Activated naive CD8-positive, alpha-beta T cell treated with anti-CD3 and anti-CD28 coated beads for 36 hours (primary cell): ENCODE data around the gene ATP5F1E. TPM values are rescaled to one million over a fixed set of nuclear protein-coding genes. Genes with fewer than 3 reads are reported as not detected.
A peak's percentile ranks its signal among the peaks of the same experiment; 100 is the strongest.
"Not testable (repeated sequence)": the region's sequence is repeated elsewhere in the genome, so short reads cannot be mapped to it uniquely, and the experiment has no call there.

Experiments used
- DNase-seq: peaks from one replicate; pipeline ENCODE4 v3.0.0; 2021
- H3K27ac Mint-ChIP-seq: one replicate; pipeline ENCODE4 v1.8.0; 2022; ENCODE audit warnings: mild to moderate bottlenecking, moderate library complexity, mixed read lengths
- H3K27me3 Mint-ChIP-seq: one replicate; pipeline ENCODE4 v1.8.0; 2022; ENCODE audit warnings: mild to moderate bottlenecking, mixed read lengths
- H3K36me3 Mint-ChIP-seq: one replicate; pipeline ENCODE4 v1.8.0; 2021; ENCODE audit warnings: mild to moderate bottlenecking, mixed read lengths
- H3K4me1 Mint-ChIP-seq: one replicate; pipeline ENCODE4 v1.8.0; 2021; ENCODE audit warnings: mixed read lengths
- H3K4me3 Mint-ChIP-seq: one replicate; pipeline ENCODE4 v1.8.0; 2022; ENCODE audit warnings: mild to moderate bottlenecking, moderate library complexity, mixed read lengths
- H3K9me3 Mint-ChIP-seq: one replicate; pipeline ENCODE4 v1.8.0; 2022; ENCODE audit warnings: mixed read lengths
- total RNA-seq, 2 experiments: library from RNA; stranded (reverse); gene quantifications; one replicate each; pipeline ENCODE4 v1.2.3, GENCODE V29; 2021

Gene ATP5F1E
- total RNA-seq, 2 experiments from 2014 or later = 83.0 to 84.4 TPM

GRCh38 chr20:59017493-59018231 is 14.5 kb downstream of the ATP5F1E start:
- no peak for DNase-seq
- Mint-ChIP-seq H3K9me3 (no peaks in the 10 kb centered on the region), H3K27ac (no peak overlapping the region), H3K27me3 (no peaks in the 10 kb centered on the region), H3K4me1 (peaks cover 30% of the 10 kb centered on the region), H3K4me3 (no peak overlapping the region), H3K36me3 (peaks cover 5% of the 10 kb centered on the region)

GRCh38 chr20:59016795-59017492 is 15.2 kb downstream of the ATP5F1E start:
- H3K36me3 Mint-ChIP-seq = no peaks in the 10 kb centered on the region
- DNase-seq = no peak
- no peak overlapping the region for H3K27ac Mint-ChIP-seq
- no peaks in the 10 kb centered on the region for H3K9me3 Mint-ChIP-seq
- peaks cover 28% of the 10 kb centered on the region for H3K4me1 Mint-ChIP-seq
- no peak overlapping the region for H3K4me3 Mint-ChIP-seq
- no peaks in the 10 kb centered on the region for H3K27me3 Mint-ChIP-seq

- H3K4me1 Mint-ChIP-seq = peaks cover 34% of the 10 kb centered on the region
- no peaks in the 10 kb centered on the region for H3K9me3 Mint-ChIP-seq
- no peaks in the 10 kb centered on the region for H3K36me3 Mint-ChIP-seq
- H3K27me3 Mint-ChIP-seq = no peaks in the 10 kb centered on the region
- DNase-seq = no peak
- no peak overlapping the region for H3K4me3 Mint-ChIP-seq
- peak overlapping the region; percentile 26 for H3K27ac Mint-ChIP-seq
These were observed 16.1 kb downstream of the ATP5F1E start for GRCh38 chr20:59015812-59016711.

- Mint-ChIP-seq H3K4me1 (peaks cover 30% of the 10 kb centered on the region), H3K27me3 (no peaks in the 10 kb centered on the region), H3K36me3 (no peaks in the 10 kb centered on the region), H3K27ac (no peak overlapping the region), H3K9me3 (no peaks in the 10 kb centered on the region), H3K4me3 (no peak overlapping the region)
- no peak for DNase-seq
These were observed 16.7 kb downstream of the ATP5F1E start for GRCh38 chr20:59015411-59015810.

GRCh38 chr20:59014680-59015389 is 17.3 kb downstream of the ATP5F1E start:
- Mint-ChIP-seq H3K36me3 (no peaks in the 10 kb centered on the region), H3K27ac (no peak overlapping the region), H3K27me3 (no peaks in the 10 kb centered on the region)

GRCh38 chr20:59013959-59014608 is 18.1 kb downstream of the ATP5F1E start:
- Mint-ChIP-seq H3K27me3 (no peaks in the 10 kb centered on the region), H3K36me3 (no peaks in the 10 kb centered on the region), H3K9me3 (no peaks in the 10 kb centered on the region), H3K4me3 (no peak overlapping the region), H3K4me1 (peaks cover 30% of the 10 kb centered on the region), H3K27ac (peak overlapping the region; percentile 23)
- no peak for DNase-seq

More at GRCh38 chr20:59014680-59015389, 17.3 kb downstream of the ATP5F1E start:
- Mint-ChIP-seq H3K4me1 (peaks cover 30% of the 10 kb centered on the region), H3K4me3 (no peak overlapping the region), H3K9me3 (no peaks in the 10 kb centered on the region)
- no peak for DNase-seq

- no peak overlapping the region for H3K27ac Mint-ChIP-seq
These were observed 18.8 kb downstream of the ATP5F1E start for GRCh38 chr20:59013031-59013951.

GRCh38 chr20:59011874-59012157 is 20.3 kb downstream of the ATP5F1E start:
- not testable (repeated sequence) for H3K4me3 Mint-ChIP-seq, H3K9me3 Mint-ChIP-seq, H3K27me3 Mint-ChIP-seq, H3K27ac Mint-ChIP-seq, DNase-seq, H3K36me3 Mint-ChIP-seq
- peaks cover 24% of the 10 kb centered on the region for H3K4me1 Mint-ChIP-seq

More at GRCh38 chr20:59013031-59013951, 18.8 kb downstream of the ATP5F1E start:
- Mint-ChIP-seq H3K36me3 (no peaks in the 10 kb centered on the region), H3K27me3 (no peaks in the 10 kb centered on the region), H3K4me3 (no peak overlapping the region), H3K4me1 (peaks cover 30% of the 10 kb centered on the region), H3K9me3 (no peaks in the 10 kb centered on the region)
- DNase-seq = no peak

GRCh38 chr20:59010995-59011873 is 20.9 kb downstream of the ATP5F1E start:
- peaks cover 19% of the 10 kb centered on the region for H3K4me1 Mint-ChIP-seq
- no peaks in the 10 kb centered on the region for H3K36me3 Mint-ChIP-seq
- H3K9me3 Mint-ChIP-seq = no peaks in the 10 kb centered on the region
- H3K4me3 Mint-ChIP-seq = no peak overlapping the region
- no peaks in the 10 kb centered on the region for H3K27me3 Mint-ChIP-seq
- no peak overlapping the region for H3K27ac Mint-ChIP-seq
- DNase-seq = no peak

- Mint-ChIP-seq H3K9me3 (no peaks in the 10 kb centered on the region), H3K36me3 (no peaks in the 10 kb centered on the region), H3K4me1 (peaks cover 22% of the 10 kb centered on the region), H3K27me3 (no peaks in the 10 kb centered on the region), H3K27ac (no peak overlapping the region), H3K4me3 (no peak overlapping the region)
- DNase-seq = no peak
These were observed 21.7 kb downstream of the ATP5F1E start for GRCh38 chr20:59010321-59010994.

- Mint-ChIP-seq H3K9me3 (no peaks in the 10 kb centered on the region), H3K27me3 (no peaks in the 10 kb centered on the region), H3K4me3 (no peak overlapping the region), H3K4me1 (peaks cover 30% of the 10 kb centered on the region), H3K36me3 (peaks cover 1% of the 10 kb centered on the region), H3K27ac (no peak overlapping the region)
- no peak for DNase-seq
These were observed 23.3 kb downstream of the ATP5F1E start for GRCh38 chr20:59008715-59009336.
